GM23248 (cell line): ENCODE measurements around the gene CCDC85C.

Experiments used
- EZH2 ChIP-seq: fragments of 200-600 bp; sonication (generic); IDR thresholded peaks from 2 replicates; pipeline ENCODE4 v1.6.1; 2018; ENCODE audit warnings: antibody characterized with exemption, mild to moderate bottlenecking; ENCODE audit not compliant: insufficient read depth, poor library complexity, severe bottlenecking
- EZH2phosphoT487 ChIP-seq: fragments of 200-600 bp; sonication (generic); IDR thresholded peaks from 2 replicates; pipeline ENCODE4 v1.6.1; 2018; ENCODE audit warnings: antibody characterized with exemption, moderate library complexity, mild to moderate bottlenecking, low read depth; ENCODE audit not compliant: insufficient read depth

- TF ChIP-seq EZH2: no peak
- no peak for TF ChIP-seq EZH2phosphoT487
Observed at GRCh38 chr14:99644035-99644587, 40.1 kb upstream of the CCDC85C start.
